ENCODE data around the gene ACIN1.

ACIN1 gene

GRCh38 chr14:23125933-23126524, 31.1 kb upstream of the ACIN1 start:
- H3K4me3 ChIP-seq (ENCODE audit: low read depth, low read length) = no peak overlapping the region
- DNase-seq (ENCODE audit: low read depth) = no peak

- no peak for DNase-seq (ENCODE audit: low read depth)
- no peak overlapping the region for H3K4me3 ChIP-seq (ENCODE audit: low read depth, low read length)
Measured at GRCh38 chr14:23125011-23125410, 30.1 kb upstream of the ACIN1 start.

GRCh38 chr14:23124337-23124954, 29.5 kb upstream of the ACIN1 start:
- H3K4me3 ChIP-seq (ENCODE audit: low read depth, low read length) = no peak overlapping the region
- DNase-seq (ENCODE audit: low read depth) = no peak

- no peak for DNase-seq (ENCODE audit: low read depth)
- no peak overlapping the region for H3K4me3 ChIP-seq (ENCODE audit: low read depth, low read length)
Measured at GRCh38 chr14:23123419-23123818, 28.5 kb upstream of the ACIN1 start.

- DNase-seq (ENCODE audit: low read depth) = no peak
- no peak overlapping the region for H3K4me3 ChIP-seq (ENCODE audit: low read depth, low read length)
Measured at GRCh38 chr14:23122086-23122485, 27.1 kb upstream of the ACIN1 start.

- H3K4me3 ChIP-seq (ENCODE audit: low read depth, low read length) = no peak overlapping the region
- DNase-seq (ENCODE audit: low read depth) = no peak
Measured at GRCh38 chr14:23121361-23121771, 26.4 kb upstream of the ACIN1 start.

- H3K4me3 ChIP-seq (ENCODE audit: low read depth, low read length) = no peak overlapping the region
- DNase-seq (ENCODE audit: low read depth) = peak; percentile 36
Measured at GRCh38 chr14:23120541-23121251, 25.8 kb upstream of the ACIN1 start.

GRCh38 chr14:23119363-23120327, 24.7 kb upstream of the ACIN1 start:
- no peak for DNase-seq (ENCODE audit: low read depth)
- no peak overlapping the region for H3K4me3 ChIP-seq (ENCODE audit: low read depth, low read length)

GRCh38 chr14:23118506-23119362, 23.8 kb upstream of the ACIN1 start, which contains the start of gene CEBPE:
Gene CEBPE (minus strand): TSS chr14:23119255. CDS start chr14:23119091, 164 bp downstream.
- no peak within 1 kb of the TSS for H3K4me3 ChIP-seq (ENCODE audit: low read depth, low read length)

GRCh38 chr14:23117371-23118020, 22.6 kb upstream of the ACIN1 start:
- DNase-seq (ENCODE audit: low read depth) = no peak

More at GRCh38 chr14:23118506-23119362, 23.8 kb upstream of the ACIN1 start, which contains the start of gene CEBPE:
- no peak for DNase-seq (ENCODE audit: low read depth)

GRCh38 chr14:23115918-23116317, 21.0 kb upstream of the ACIN1 start:
- DNase-seq (ENCODE audit: low read depth) = no peak
- no peak overlapping the region for H3K4me3 ChIP-seq (ENCODE audit: low read depth, low read length)

More at GRCh38 chr14:23117371-23118020, 22.6 kb upstream of the ACIN1 start:
- no peak overlapping the region for H3K4me3 ChIP-seq (ENCODE audit: low read depth, low read length)

GRCh38 chr14:23115039-23115731, 20.2 kb upstream of the ACIN1 start:
- DNase-seq (ENCODE audit: low read depth) = peak; percentile 95
- no peak overlapping the region for H3K4me3 ChIP-seq (ENCODE audit: low read depth, low read length)

- DNase-seq (ENCODE audit: low read depth) = no peak
- H3K4me3 ChIP-seq (ENCODE audit: low read depth, low read length) = no peak overlapping the region
Measured at GRCh38 chr14:23114669-23115038, 19.7 kb upstream of the ACIN1 start.

- H3K4me3 ChIP-seq (ENCODE audit: low read depth, low read length) = no peak overlapping the region
- no peak for DNase-seq (ENCODE audit: low read depth)
Measured at GRCh38 chr14:23114120-23114458, 19.2 kb upstream of the ACIN1 start.

- H3K4me3 ChIP-seq (ENCODE audit: low read depth, low read length) = no peak overlapping the region
- peak; percentile 76 for DNase-seq (ENCODE audit: low read depth)
Measured at GRCh38 chr14:23113431-23114119, 18.6 kb upstream of the ACIN1 start.

- no peak overlapping the region for H3K4me3 ChIP-seq (ENCODE audit: low read depth, low read length)
- DNase-seq (ENCODE audit: low read depth) = no peak
Measured at GRCh38 chr14:23112359-23113178, 17.6 kb upstream of the ACIN1 start.

Measured in skeletal muscle cell (primary cell).